ENCODE results near the gene ZNF813.
"Not testable (repeated sequence)": the region's sequence is repeated elsewhere in the genome, so short reads cannot be mapped to it uniquely, and the experiment has no call there.

ZNF813 gene

DNA sequence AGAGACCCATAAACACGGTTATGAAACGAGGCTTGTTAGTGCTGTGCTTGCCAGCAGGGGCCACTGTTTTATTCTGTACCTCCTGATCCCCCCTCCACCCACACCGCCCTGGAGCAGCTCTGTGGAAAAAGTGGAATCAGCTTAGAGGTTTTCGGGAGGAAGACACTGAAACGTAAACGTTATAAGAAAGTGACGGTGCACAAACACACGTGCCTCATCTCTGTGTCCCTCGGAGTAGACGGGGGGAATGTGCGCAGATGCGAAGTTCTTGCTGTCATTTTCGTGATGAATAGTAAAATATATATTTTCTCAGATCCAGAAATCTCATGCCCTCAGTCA lies 36.8 kb downstream of the ZNF813 start:
- not testable (repeated sequence) for H3F3A ChIP-seq (ENCODE audit: low read depth); H3K9ac ChIP-seq (ENCODE audit: low read depth, low read length, poor library complexity, severe bottlenecking); H3K27me3 ChIP-seq (ENCODE audit: insufficient read depth, low read length, poor library complexity, severe bottlenecking); H3K4me1 ChIP-seq (ENCODE audit: insufficient read depth, low read length, poor library complexity, severe bottlenecking); H3K79me2 ChIP-seq (ENCODE audit: insufficient read depth, low read length); H3K4me2 ChIP-seq (ENCODE audit: low read depth, low read length, poor library complexity, severe bottlenecking); H3K9me2 ChIP-seq (replicated peaks; ENCODE audit: low read depth, low read length); H3K9me3 ChIP-seq (ENCODE audit: insufficient read depth, low read depth, low read length); H3K36me3 ChIP-seq (ENCODE audit: insufficient read depth, low read length); H2AFZ ChIP-seq (ENCODE audit: low read length); H4K20me1 ChIP-seq (ENCODE audit: insufficient read depth, low read length, poor library complexity, severe bottlenecking); H3K4me3 ChIP-seq (ENCODE audit: low read length, poor library complexity, severe bottlenecking)
- TF ChIP-seq, protein P1, sequence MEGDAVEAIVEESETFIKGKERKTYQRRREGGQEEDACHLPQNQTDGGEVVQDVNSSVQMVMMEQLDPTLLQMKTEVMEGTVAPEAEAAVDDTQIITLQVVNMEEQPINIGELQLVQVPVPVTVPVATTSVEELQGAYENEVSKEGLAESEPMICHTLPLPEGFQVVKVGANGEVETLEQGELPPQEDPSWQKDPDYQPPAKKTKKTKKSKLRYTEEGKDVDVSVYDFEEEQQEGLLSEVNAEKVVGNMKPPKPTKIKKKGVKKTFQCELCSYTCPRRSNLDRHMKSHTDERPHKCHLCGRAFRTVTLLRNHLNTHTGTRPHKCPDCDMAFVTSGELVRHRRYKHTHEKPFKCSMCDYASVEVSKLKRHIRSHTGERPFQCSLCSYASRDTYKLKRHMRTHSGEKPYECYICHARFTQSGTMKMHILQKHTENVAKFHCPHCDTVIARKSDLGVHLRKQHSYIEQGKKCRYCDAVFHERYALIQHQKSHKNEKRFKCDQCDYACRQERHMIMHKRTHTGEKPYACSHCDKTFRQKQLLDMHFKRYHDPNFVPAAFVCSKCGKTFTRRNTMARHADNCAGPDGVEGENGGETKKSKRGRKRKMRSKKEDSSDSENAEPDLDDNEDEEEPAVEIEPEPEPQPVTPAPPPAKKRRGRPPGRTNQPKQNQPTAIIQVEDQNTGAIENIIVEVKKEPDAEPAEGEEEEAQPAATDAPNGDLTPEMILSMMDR (conservative IDR thresholded peaks at IDR 0.05; ENCODE audit: low read length), result peak; percentile 30; the same call in 1 of the 2 replicates

- H3K4me3 ChIP-seq (ENCODE audit: low read length, poor library complexity, severe bottlenecking), result no peak overlapping the region
- no peaks in the 10 kb centered on the region for H4K20me1 ChIP-seq (ENCODE audit: insufficient read depth, low read length, poor library complexity, severe bottlenecking)
- H3K36me3 ChIP-seq (ENCODE audit: insufficient read depth, low read length), result no peaks in the 10 kb centered on the region
- H3K4me2 ChIP-seq (ENCODE audit: low read depth, low read length, poor library complexity, severe bottlenecking), result no peak overlapping the region
- H3K9me2 ChIP-seq (replicated peaks; ENCODE audit: low read depth, low read length), result no peaks in the 10 kb centered on the region
- no peaks in the 10 kb centered on the region for H3F3A ChIP-seq (ENCODE audit: low read depth)
- H3K4me1 ChIP-seq (ENCODE audit: insufficient read depth, low read length, poor library complexity, severe bottlenecking), result no peaks in the 10 kb centered on the region
- H2AFZ ChIP-seq (ENCODE audit: low read length), result no peak overlapping the region
- no peak overlapping the region for H3K9ac ChIP-seq (ENCODE audit: low read depth, low read length, poor library complexity, severe bottlenecking)
- H3K79me2 ChIP-seq (ENCODE audit: insufficient read depth, low read length), result no peaks in the 10 kb centered on the region
- H3K9me3 ChIP-seq (ENCODE audit: insufficient read depth, low read depth, low read length), result no peaks in the 10 kb centered on the region
- no peaks in the 10 kb centered on the region for H3K27me3 ChIP-seq (ENCODE audit: insufficient read depth, low read length, poor library complexity, severe bottlenecking)
- no peak for TF ChIP-seq EZH2phosphoT487 (IDR thresholded peaks at IDR 0.05; ENCODE audit: borderline replicate concordance)
- TF ChIP-seq, protein P1 (conservative IDR thresholded peaks at IDR 0.05; ENCODE audit: low read length), result no peak
These were observed 37.4 kb downstream of the ZNF813 start for GRCh38 chr19:53504885-53505284.

DNA sequence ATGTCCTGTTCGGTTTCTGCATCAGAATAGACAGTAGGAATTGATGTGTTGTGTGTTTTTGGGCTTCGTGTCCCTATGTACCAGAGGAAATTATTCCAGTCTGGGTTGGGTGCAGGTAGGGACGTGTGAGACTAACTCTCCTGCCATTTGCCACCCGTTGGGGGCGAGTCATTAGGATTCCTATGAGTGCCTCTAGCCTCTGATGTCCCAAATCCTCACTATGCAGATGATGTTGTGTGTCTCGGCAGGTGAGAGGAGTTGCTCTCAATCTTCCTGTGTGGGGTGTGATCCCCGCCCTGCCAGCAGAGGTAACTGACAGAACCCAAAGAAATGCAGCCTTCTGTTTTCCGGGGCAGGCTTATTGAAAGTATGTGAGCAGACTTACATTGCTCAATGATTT lies 39.2 kb downstream of the ZNF813 start:
- TF ChIP-seq EZH2phosphoT487 (IDR thresholded peaks at IDR 0.05; ENCODE audit: borderline replicate concordance), result no peak
- TF ChIP-seq, protein P1 (conservative IDR thresholded peaks at IDR 0.05; ENCODE audit: low read length), result no peak
- Histone ChIP-seq H3K9me3 (ENCODE audit: insufficient read depth, low read depth, low read length) (no peaks in the 10 kb centered on the region), H3K4me1 (ENCODE audit: insufficient read depth, low read length, poor library complexity, severe bottlenecking) (no peaks in the 10 kb centered on the region), H3F3A (ENCODE audit: low read depth) (no peaks in the 10 kb centered on the region), H3K36me3 (ENCODE audit: insufficient read depth, low read length) (no peaks in the 10 kb centered on the region), H3K4me3 (ENCODE audit: low read length, poor library complexity, severe bottlenecking) (no peak overlapping the region), H3K79me2 (ENCODE audit: insufficient read depth, low read length) (no peaks in the 10 kb centered on the region), H3K9me2 (replicated peaks; ENCODE audit: low read depth, low read length) (no peaks in the 10 kb centered on the region), H2AFZ (ENCODE audit: low read length) (no peak overlapping the region), H4K20me1 (ENCODE audit: insufficient read depth, low read length, poor library complexity, severe bottlenecking) (no peaks in the 10 kb centered on the region), H3K4me2 (ENCODE audit: low read depth, low read length, poor library complexity, severe bottlenecking) (no peak overlapping the region), H3K9ac (ENCODE audit: low read depth, low read length, poor library complexity, severe bottlenecking) (no peak overlapping the region), H3K27me3 (ENCODE audit: insufficient read depth, low read length, poor library complexity, severe bottlenecking) (no peaks in the 10 kb centered on the region)

Data from Loucy (cell line).